SK-N-SH (cell line): Measurements from ENCODE around the gene HYAL1. TPM values are rescaled to one million over a fixed set of nuclear protein-coding genes. Genes with fewer than 3 reads are reported as not detected.

ENCODE experiments used
- CTCF ChIA-PET: fragments of 300-600, 350-600 bp; formaldehyde crosslinking; extraction: SDS; loops from one replicate; lab custom pipeline; 2021; lab: Yijun Ruan, JAX
- POLR2A ChIA-PET: fragments of 350-600 bp; sonication (Branson Sonifier 250); formaldehyde crosslinking; extraction: SDS; loops from one replicate; lab custom pipeline; 2020; ENCODE audit warnings: antibody characterized with exemption, inconsistent platforms; lab: Yijun Ruan, JAX
- DNase-seq: peaks from one replicate; pipeline ENCODE4 v3.0.0; 2012
- H2AFZ ChIP-seq: fragments of 200-600 bp; sonication (generic); 2 replicates; pipeline ENCODE4 v1.8.1; 2016; ENCODE audit warnings: antibody characterized with exemption, mild to moderate bottlenecking, low read depth
- H3F3A ChIP-seq: fragments of 200-600 bp; sonication (generic); replicated peaks from 2 replicates; pipeline ENCODE3; 2016; ENCODE audit warnings: antibody characterized with exemption, mild to moderate bottlenecking; ENCODE audit not compliant: insufficient read depth
- H3K27ac ChIP-seq, 2 experiments: fragments of 200-500 bp in 1 of 2; fragments of 200-600 bp in 1 of 2; sonication (Bioruptor generic) in 1 of 2; sonication (generic), shearing (Covaris generic) in 1 of 2; 2 replicates each; pipeline versions ENCODE4 v1.5.1 to v1.6.1; 2014 to 2016; ENCODE audit warnings: low read depth in 2 of 2, inconsistent platforms in 1 of 2, low read length in 1 of 2, mild to moderate bottlenecking in 1 of 2, mixed read lengths in 1 of 2
- H3K27me3 ChIP-seq: fragments of 200-600 bp; sonication (generic), shearing (Covaris generic); 2 replicates; pipeline ENCODE4 v1.6.1; 2016; ENCODE audit warnings: mixed run types; ENCODE audit not compliant: insufficient read depth
- H3K36me3 ChIP-seq, 2 experiments: fragments of 200-500 bp in 1 of 2; fragments of 200-600 bp in 1 of 2; sonication (Bioruptor generic) in 1 of 2; sonication (generic) in 1 of 2; replicated peaks in 1 of 2; 2 replicates each; pipeline versions ENCODE3 to v1.5.1; 2014 to 2016; ENCODE audit warnings: low read length in 1 of 2, mild to moderate bottlenecking in 1 of 2; ENCODE audit not compliant: insufficient read depth in 2 of 2, control insufficient read depth in 1 of 2
- H3K4me1 ChIP-seq, 2 experiments: fragments of 200-500 bp in 1 of 2; fragments of 200-600 bp in 1 of 2; sonication (Bioruptor generic) in 1 of 2; sonication (generic), shearing (Covaris generic) in 1 of 2; 2 replicates each; pipeline versions ENCODE4 v1.5.1 to v1.6.1; 2014 to 2016; ENCODE audit warnings: low read depth in 1 of 2, low read length in 1 of 2, mixed run types in 1 of 2; ENCODE audit not compliant: insufficient read depth in 2 of 2, control insufficient read depth in 1 of 2
- H3K4me2 ChIP-seq: fragments of 200-600 bp; sonication (generic), shearing (Covaris generic); 2 replicates; pipeline ENCODE4 v1.6.1; 2017; ENCODE audit warnings: mixed run types
- H3K4me3 ChIP-seq, 2 experiments: fragments of 200-500 bp in 1 of 2; fragments of 200-600 bp in 1 of 2; sonication (Bioruptor generic) in 1 of 2; sonication (generic), shearing (Covaris generic) in 1 of 2; 2 replicates each; pipeline versions ENCODE4 v1.5.1 to v1.8.1; 2014 to 2016; ENCODE audit warnings: low read depth in 2 of 2, inconsistent platforms in 1 of 2, low read length in 1 of 2, mild to moderate bottlenecking in 1 of 2, mixed read lengths in 1 of 2, moderate library complexity in 1 of 2
- H3K79me2 ChIP-seq: fragments of 200-600 bp; sonication (generic); 2 replicates; pipeline ENCODE4 v1.8.1; 2017; ENCODE audit warnings: mild to moderate bottlenecking; ENCODE audit not compliant: insufficient read depth
- H3K9ac ChIP-seq: fragments of 200-600 bp; sonication (generic); 2 replicates; pipeline ENCODE4 v1.6.1; 2017; ENCODE audit warnings: mixed run types
- H3K9me2 ChIP-seq: fragments of 200-600 bp; sonication (generic); 2 replicates; pipeline ENCODE4 v1.6.1; 2017; ENCODE audit warnings: mixed run types
- H3K9me3 ChIP-seq: fragments of 200-600 bp; sonication (generic); 2 replicates; pipeline ENCODE4 v1.6.1; 2017; ENCODE audit warnings: mixed run types, mild to moderate bottlenecking, moderate library complexity
- H4K20me1 ChIP-seq: fragments of 200-600 bp; sonication (generic); 2 replicates; pipeline ENCODE4 v1.6.1; 2017; ENCODE audit warnings: mild to moderate bottlenecking, mixed run types; ENCODE audit not compliant: insufficient read depth
- CHD2 ChIP-seq: fragments of 150-350 bp; IDR thresholded peaks from 2 replicates; pipeline ENCODE4 v1.6.1; 2018; ENCODE audit warnings: low read length; ENCODE audit not compliant: partially characterized antibody
- ELF1 ChIP-seq: IDR thresholded peaks from 2 replicates; pipeline ENCODE4 v1.4.0; 2012
- EZH2phosphoT487 ChIP-seq: fragments of 200-600 bp; sonication (generic); IDR thresholded peaks from 2 replicates; pipeline ENCODE4 v1.6.1; 2017; ENCODE audit warnings: low read depth, mixed run types, mild to moderate bottlenecking, antibody characterized with exemption, moderate library complexity, borderline replicate concordance
- FOXJ3 ChIP-seq: sonication (generic); formaldehyde crosslinking; IDR thresholded peaks from 2 replicates; pipeline ENCODE4 v1.5.1; 2020; ENCODE audit warnings: mild to moderate bottlenecking, missing genetic modification reagents
- FOXM1 ChIP-seq: IDR thresholded peaks from 2 replicates; pipeline ENCODE4 v1.4.0; 2012; ENCODE audit warnings: low read depth, mild to moderate bottlenecking
- GABPA ChIP-seq: IDR thresholded peaks from 2 replicates; pipeline ENCODE4 v1.4.0; 2012; ENCODE audit warnings: low read depth, mild to moderate bottlenecking
- GATA2 ChIP-seq: sonication (generic); formaldehyde crosslinking; IDR thresholded peaks from 2 replicates; pipeline ENCODE4 v1.5.0; 2020; ENCODE audit warnings: mild to moderate bottlenecking, missing genetic modification reagents
- IRF3 ChIP-seq: fragments of 150-350 bp; IDR thresholded peaks from 2 replicates; pipeline ENCODE4 v1.6.1; 2016; ENCODE audit warnings: mild to moderate bottlenecking, low read depth, low read length
- JUND ChIP-seq: IDR thresholded peaks from 2 replicates; pipeline ENCODE4 v1.4.0; 2012
- MEF2A ChIP-seq: IDR thresholded peaks from 2 replicates; pipeline ENCODE4 v1.4.0; 2012; ENCODE audit warnings: low read depth, borderline replicate concordance
- NFIC ChIP-seq: IDR thresholded peaks from 2 replicates; pipeline ENCODE4 v1.4.0; 2012; ENCODE audit warnings: borderline replicate concordance
- NRF1 ChIP-seq: IDR thresholded peaks from 2 replicates; pipeline ENCODE4 v1.6.1; 2012; ENCODE audit warnings: low read depth, mild to moderate bottlenecking, low read length
- POLR2AphosphoS5 ChIP-seq: IDR thresholded peaks from 2 replicates; pipeline ENCODE4 v1.6.1; 2012; ENCODE audit warnings: low read depth, low read length
- RAD21 ChIP-seq: IDR thresholded peaks from 2 replicates; pipeline ENCODE4 v1.6.1; 2012; ENCODE audit warnings: mild to moderate bottlenecking, low read length
- RFX5 ChIP-seq: IDR thresholded peaks from 2 replicates; pipeline ENCODE4 v1.6.1; 2012; ENCODE audit warnings: mild to moderate bottlenecking, improper control_type of control experiment, low read length
- RXRA ChIP-seq: IDR thresholded peaks from 2 replicates; pipeline ENCODE4 v1.4.0; 2012; ENCODE audit warnings: low read depth, mild to moderate bottlenecking, borderline replicate concordance
- SIN3A ChIP-seq: IDR thresholded peaks from 2 replicates; pipeline ENCODE4 v1.6.1; 2012; ENCODE audit warnings: low read depth, mild to moderate bottlenecking, low read length, moderate library complexity, borderline replicate concordance
- SMC3 ChIP-seq: IDR thresholded peaks from 2 replicates; pipeline ENCODE4 v1.6.1; 2012; ENCODE audit warnings: low read depth, low read length, improper control_type of control experiment
- TAF1 ChIP-seq: IDR thresholded peaks from 2 replicates; pipeline ENCODE4 v1.6.1; 2012; ENCODE audit warnings: low read depth, mild to moderate bottlenecking, low read length, moderate library complexity, borderline replicate concordance
- TCF12 ChIP-seq: IDR thresholded peaks from 2 replicates; pipeline ENCODE4 v1.4.0; 2012
- USF1 ChIP-seq: IDR thresholded peaks from 2 replicates; pipeline ENCODE4 v1.4.0; 2012; ENCODE audit warnings: low read depth, borderline replicate concordance
- YY1 ChIP-seq: IDR thresholded peaks from 2 replicates; pipeline ENCODE4 v1.4.0; 2012; ENCODE audit warnings: low read depth, mild to moderate bottlenecking
- WGBS: methylation state at CpG from one replicate; pipeline ENCODE4 v1.1.6; 2017; ENCODE audit warnings: low lambda C conversion rate; 5-methylcytosine and 5-hydroxymethylcytosine counted together
- polyA plus RNA-seq, 3 experiments: library from polyadenylated mRNA; depleted of rRNA; stranded (reverse); fragments of >200 nt; gene quantifications; 2 replicates each; pipeline ENCODE4 v1.2.3, GENCODE V29; 2012
- TF ChIP-seq, protein P1 (sequence below): IDR thresholded peaks from 2 replicates; pipeline ENCODE4 v1.4.0; 2012; ENCODE audit warnings: low read depth

HYAL1 gene
- polyA plus RNA-seq, 1 of the 3 experiments (the other 2 are of a cell fraction): 0.30 TPM

DNA sequence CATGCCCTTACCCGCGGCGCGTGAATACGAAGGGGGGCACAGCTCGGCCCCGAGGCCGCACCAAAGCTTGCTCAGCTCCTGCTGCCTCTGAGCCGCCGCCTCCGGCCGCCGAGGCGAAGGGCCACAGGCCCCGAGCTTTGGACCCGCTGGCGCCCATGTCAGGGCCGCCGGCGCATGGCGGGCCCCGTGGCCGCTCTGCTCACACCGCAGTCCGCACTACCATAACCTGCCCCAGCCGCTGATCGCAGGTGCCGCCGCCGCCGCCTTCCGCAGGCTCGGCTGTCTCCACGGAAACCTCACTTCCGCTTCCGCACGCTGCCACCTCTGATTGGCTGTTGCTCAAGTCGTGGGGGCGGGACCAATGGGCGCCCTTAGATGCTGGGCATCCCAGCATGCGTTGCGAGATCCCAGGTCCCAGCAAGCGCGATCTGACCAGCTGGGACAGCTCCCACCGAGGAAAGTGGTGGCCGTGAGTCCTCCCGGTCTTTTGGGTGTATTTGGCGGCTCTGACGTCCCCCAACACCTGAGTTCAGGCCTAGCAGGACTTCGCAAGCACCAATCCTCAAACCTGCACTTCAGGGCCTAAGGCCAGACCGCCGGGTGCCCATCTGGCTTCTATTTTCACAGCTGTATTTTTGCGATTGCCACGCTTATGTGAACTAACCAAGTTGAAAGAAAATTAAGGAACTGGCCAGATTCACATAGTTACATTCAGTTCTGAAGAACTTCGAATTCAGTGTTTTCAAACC lies 24.7 kb upstream of the HYAL1 start, which contains the start of gene TUSC2 (continued):
- TF ChIP-seq ELF1 (peak; percentile 90), RXRA (no peak), FOXJ3 (no peak), GABPA (peak; percentile 94), MEF2A (no peak)
- TF ChIP-seq, protein P1, sequence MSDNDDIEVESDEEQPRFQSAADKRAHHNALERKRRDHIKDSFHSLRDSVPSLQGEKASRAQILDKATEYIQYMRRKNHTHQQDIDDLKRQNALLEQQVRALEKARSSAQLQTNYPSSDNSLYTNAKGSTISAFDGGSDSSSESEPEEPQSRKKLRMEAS: peak; percentile 64
- TF ChIP-seq, all 33 proteins: peak for 11

- DNase-seq: no peak
- no peaks in the 10 kb centered on the region for H3K27me3 ChIP-seq
- ChIA-PET POLR2A (interaction anchor here (1.2 to 2.5 kb wide), 2 partner anchors 11 to 28 kb away, joined by 5 to 38 read pairs; partner anchors contain the start of genes HYAL3 and NAA80), CTCF (interaction anchor here (1.1 to 2.3 kb wide), 7 partner anchors 9 to 135 kb away, joined by 3 to 10 read pairs (median 7); partner anchors contain the start of gene HYAL1)
- TF ChIP-seq FOXM1 (no peak), USF1 (no peak), RAD21 (no peak), TAF1 (no peak), NRF1 (no peak), SMC3 (no peak), RXRA (no peak)
- no peak overlapping the region for H2AFZ ChIP-seq
- no peaks in the 10 kb centered on the region for H3K9me2 ChIP-seq
- peaks cover 39% of the 10 kb centered on the region for H3K79me2 ChIP-seq
- H3K4me1 ChIP-seq: peaks cover 0 to 21% of the 10 kb centered on the region in 2 experiments; a peak in 2 of 4 replicates
- peak overlapping the region; percentile 77 for H3K9ac ChIP-seq
- peaks cover 37% of the 10 kb centered on the region for H3F3A ChIP-seq
- H3K27ac ChIP-seq: no peak overlapping the region
- no peaks in the 10 kb centered on the region for H3K9me3 ChIP-seq
- WGBS: 20% methylated on average over 2 of the region's 4 CpGs
- peaks cover 10 to 45% of the 10 kb centered on the region in 2 experiments for H3K36me3 ChIP-seq
- peak overlapping the region; percentile 87 for H3K4me2 ChIP-seq
- no peaks in the 10 kb centered on the region for H4K20me1 ChIP-seq
- peak overlapping the region; percentile 88 to 97 for H3K4me3 ChIP-seq
Observed at GRCh38 chr3:50327129-50327528, 23.8 kb upstream of the HYAL1 start.

- DNase-seq: no peak
- H3K4me1 ChIP-seq: peaks cover 0 to 25% of the 10 kb centered on the region in 2 experiments; a peak in 2 of 4 replicates
- peaks cover 29% of the 10 kb centered on the region for H3K79me2 ChIP-seq
- H2AFZ ChIP-seq: no peak overlapping the region
- CTCF ChIA-PET: interaction anchor here (1.5 kb wide), 1 partner anchor 9 kb away, joined by 4 read pairs; no protein-coding TSS in a partner anchor
- no peaks in the 10 kb centered on the region for H4K20me1 ChIP-seq
- no peak overlapping the region for H3K9ac ChIP-seq
- no peaks in the 10 kb centered on the region for H3K27me3 ChIP-seq
- 92% methylated on average over 8 of the region's 8 CpGs for WGBS
- H3K36me3 ChIP-seq: peaks cover 4 to 36% of the 10 kb centered on the region in 2 experiments
- no peak for TF ChIP-seq ELF1
- TF ChIP-seq RAD21: no peak
- TF ChIP-seq CHD2: no peak
- no peak for TF ChIP-seq IRF3
- TF ChIP-seq TCF12: no peak
- TF ChIP-seq GATA2 (CRISPR knock-in tag): no peak
- TF ChIP-seq YY1: no peak
- no peak for TF ChIP-seq POLR2AphosphoS5
- TF ChIP-seq JUND: no peak
- no peak for TF ChIP-seq EZH2phosphoT487
- TF ChIP-seq SIN3A: no peak
- no peak for TF ChIP-seq FOXM1
- no peak for TF ChIP-seq RFX5
- TF ChIP-seq MEF2A: no peak
- no peak for TF ChIP-seq NFIC
- TF ChIP-seq, all 33 proteins: peak for 0
- no peak overlapping the region for H3K4me2 ChIP-seq
- H3K27ac ChIP-seq: no peak overlapping the region
- peaks cover 36% of the 10 kb centered on the region for H3F3A ChIP-seq
- no peaks in the 10 kb centered on the region for H3K9me3 ChIP-seq
- H3K9me2 ChIP-seq: no peaks in the 10 kb centered on the region
- H3K4me3 ChIP-seq: no peak overlapping the region
- POLR2A ChIA-PET: no interaction called here
Observed at GRCh38 chr3:50326182-50326541, 22.8 kb upstream of the HYAL1 start.
